HG03575 (cell line): ENCODE data around the gene PPP1CB.

Experiments
- ATAC-seq: cut with Tn5 transposase; IDR thresholded peaks from one replicate; pipeline ENCODE4 v1.9.1; 2021; ENCODE audit not compliant: unreplicated experiment, insufficient number of reproducible peaks, low FRiP score; ENCODE audit errors: extremely low read depth

The PPP1CB gene

GRCh38 chr2:28824870-28825269, 73.2 kb downstream of the PPP1CB start:
- ATAC-seq: no peak

DNA sequence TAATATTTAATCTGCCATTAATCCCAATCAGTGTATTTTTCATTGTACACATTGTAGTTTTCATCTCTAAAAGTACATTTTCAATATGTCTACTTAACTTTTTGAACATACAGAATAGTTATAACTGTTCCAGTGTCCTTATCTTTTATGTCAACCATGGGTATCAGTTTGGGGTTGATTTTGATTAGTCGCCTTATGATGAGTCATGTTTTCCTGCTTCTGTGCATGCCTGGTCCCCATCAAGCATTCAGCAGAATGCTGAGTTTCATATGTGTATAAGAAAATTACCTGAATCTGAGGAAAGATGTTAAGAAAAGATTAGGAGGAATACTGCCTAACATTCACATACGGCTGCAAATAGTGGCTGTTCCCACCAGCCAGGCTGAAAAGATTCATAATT, 76.8 kb downstream of the PPP1CB start:
- ATAC-seq: no peak

DNA sequence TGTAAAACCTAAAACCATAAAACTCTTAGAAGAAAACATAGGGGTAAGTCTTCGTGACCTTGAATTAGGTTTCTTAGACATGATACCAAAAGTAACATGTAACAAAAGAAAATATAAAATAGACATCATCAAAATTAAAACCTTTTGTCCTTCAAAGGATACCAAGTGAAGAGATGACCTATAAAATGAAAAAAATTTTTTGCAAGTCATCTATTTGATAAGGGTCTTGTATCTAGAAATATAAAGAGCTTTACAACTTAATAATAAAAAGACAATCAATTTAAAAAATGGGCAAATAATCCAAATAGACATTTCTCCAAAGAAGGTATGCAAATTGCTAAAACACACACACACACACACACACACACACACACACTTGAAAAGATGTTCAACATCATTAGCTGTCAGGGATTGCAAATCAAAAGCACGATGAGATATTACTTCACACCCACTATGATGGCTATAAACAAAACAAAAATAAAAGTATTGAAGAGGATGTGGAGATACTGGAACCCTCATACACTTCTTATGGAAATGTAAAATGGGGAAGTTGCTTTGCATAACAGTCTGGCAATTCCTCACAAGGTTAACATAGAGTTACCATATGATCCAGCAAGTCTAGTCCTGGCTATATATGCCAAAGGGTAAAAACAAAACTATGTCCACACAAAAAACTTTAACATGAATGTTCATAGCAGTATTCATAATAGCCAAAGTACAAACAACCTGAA, 82.3 kb downstream of the PPP1CB start:
- no peak for ATAC-seq

GRCh38 chr2:28835781-28836180, 84.2 kb downstream of the PPP1CB start:
- no peak for ATAC-seq

DNA sequence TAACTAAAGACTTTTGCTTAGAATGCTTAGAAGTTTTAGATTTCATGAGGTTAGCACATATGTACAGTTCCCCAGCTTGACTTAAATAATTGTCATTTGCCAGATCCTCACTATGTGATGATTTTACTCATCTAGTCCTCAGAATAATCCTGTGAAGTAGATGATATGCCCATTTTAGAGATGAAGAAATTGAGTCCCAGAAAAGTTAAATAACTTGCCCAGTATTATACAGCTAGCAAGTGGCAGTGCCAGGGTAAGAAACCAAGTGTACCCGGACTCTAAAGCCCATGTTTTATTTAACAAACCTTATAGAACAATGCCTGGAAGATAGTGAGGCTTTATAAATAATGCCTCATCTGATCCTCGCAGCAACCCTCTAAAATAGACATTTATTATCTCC, 87.3 kb downstream of the PPP1CB start:
- ATAC-seq: no peak

DNA sequence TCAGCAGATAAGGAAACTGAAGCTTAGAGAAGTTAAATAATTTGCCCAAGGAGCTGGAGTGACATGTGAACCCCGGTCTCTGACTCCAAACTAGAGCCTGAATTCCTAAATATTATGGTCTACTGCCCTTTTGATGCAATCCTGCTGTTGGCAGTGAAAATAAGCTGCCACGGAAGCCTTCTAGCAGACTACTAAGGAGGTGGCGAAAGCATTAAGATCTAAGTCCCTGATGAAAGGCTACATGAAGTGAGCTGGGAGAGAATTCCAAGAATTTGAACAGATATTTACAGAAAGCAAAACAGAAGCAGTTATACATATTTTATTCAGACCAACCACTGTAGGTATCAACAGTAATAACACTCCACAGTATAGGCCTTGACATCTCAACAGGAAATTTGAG, 90.4 kb downstream of the PPP1CB start:
- ATAC-seq: no peak
